Body of pancreas (tissue), 4 donors: ENCODE measurements around the gene PICK1. TPM values are rescaled to one million over a fixed set of nuclear protein-coding genes. Genes with fewer than 3 reads are reported as not detected.

Experiments used
- ATAC-seq: fragments of 150-250 bp; one replicate; pipeline ENCODE4 v1.9.1; 2016
- DNase-seq, 4 donors: peaks; one replicate each; pipeline ENCODE4 v3.0.0-alpha.2; 2019
- H3K27ac ChIP-seq, 4 donors: fragments of 200-600 bp; sonication (generic); 1 replicate in 3 of 4; 2 replicates in 1 of 4; pipeline versions ENCODE4 v1.5.1 to v1.6.1; 2016 to 2019; ENCODE audit warnings: mild to moderate bottlenecking in 1 of 4, mixed read lengths in 1 of 4, moderate library complexity in 1 of 4
- H3K27me3 ChIP-seq, 2 donors: fragments of 200-600 bp; sonication (generic); one replicate each; pipeline ENCODE4 v1.6.0; 2016; ENCODE audit warnings: mild to moderate bottlenecking in 1 of 2
- H3K36me3 ChIP-seq, 2 donors: fragments of 200-600 bp; sonication (generic); replicated peaks in 1 of 2; 2 replicates each; pipeline ENCODE4 v1.5.1; 2016; ENCODE audit warnings: low read depth in 2 of 2; ENCODE audit not compliant: insufficient read depth in 1 of 2
- H3K4me1 ChIP-seq: fragments of 200-600 bp; sonication (generic); one replicate; pipeline ENCODE4 v1.6.0; 2016
- H3K4me3 ChIP-seq, 2 donors: fragments of 200-600 bp; sonication (generic); 1 replicate in 1 of 2; 2 replicates in 1 of 2; pipeline ENCODE4 v1.5.1; 2016 to 2019
- H3K9me3 ChIP-seq, 3 donors: fragments of 200-600 bp; sonication (generic); 1 replicate in 2 of 3; 2 replicates in 1 of 3; pipeline ENCODE4 v1.5.1; 2016
- CTCF ChIP-seq, 7 experiments: fragments of 450-650 bp in 4 of 7; fragments of 200-600 bp in 3 of 7; sonication (generic) in 3 of 7; IDR thresholded peaks; one replicate each; pipeline ENCODE4 v1.5.1; 2016 to 2019; ENCODE audit warnings: antibody characterized with exemption in 7 of 7
- POLR2A ChIP-seq, 3 donors: fragments of 450-650 bp; IDR thresholded peaks; one replicate each; pipeline ENCODE4 v1.6.1; 2016; ENCODE audit warnings: antibody characterized with exemption in 3 of 3, mild to moderate bottlenecking in 2 of 3
- WGBS, 2 donors: methylation state at CpG; one replicate each; pipeline ENCODE4 v1.1.5; 2017; 5-methylcytosine and 5-hydroxymethylcytosine counted together
- intact Hi-C: fragments of 100-400 bp; cut with DNase I; formaldehyde crosslinking; loops from one replicate; pipeline ENCODE4 v1.15.1; 2023
- total RNA-seq, 2 donors: library from RNA; depleted of rRNA; stranded (reverse); fragments of >200 nt; gene quantifications; one replicate each; pipeline ENCODE4 v1.1.0, GENCODE V29; 2016

PICK1 gene
- total RNA-seq, 2 donors from 2014 or later = 39.7 to 52.4 TPM

GRCh38 chr22:38120359-38121110, 63.3 kb downstream of the PICK1 start:
- Histone ChIP-seq H3K4me3 (no peak overlapping the region), H3K9me3 (no peaks in the 10 kb centered on the region), H3K36me3 (no peaks in the 10 kb centered on the region), H3K4me1 (no peaks in the 10 kb centered on the region), H3K27me3 (no peaks in the 10 kb centered on the region), H3K27ac (no peak overlapping the region)
- WGBS, 2 donors = 88 to 91% methylated on average over 13 to 28 of the region's 28 CpGs
- intact Hi-C loops = no loop called here
- DNase-seq (no peak), ATAC-seq (no peak)
- no peak for TF ChIP-seq POLR2A (IDR thresholded peaks at IDR 0.05)
- no peak for TF ChIP-seq CTCF (IDR thresholded peaks at IDR 0.05)

- H3K4me3 ChIP-seq = no peak overlapping the region
- intact Hi-C loops = no loop called here
- no peaks in the 10 kb centered on the region for H3K36me3 ChIP-seq
- no peak for TF ChIP-seq CTCF (IDR thresholded peaks at IDR 0.05)
- no peak for TF ChIP-seq POLR2A (IDR thresholded peaks at IDR 0.05)
- no peaks in the 10 kb centered on the region for H3K27me3 ChIP-seq
- 64 to 93% methylated on average over 2 to 6 of the region's 6 CpGs for WGBS, 2 donors
- no peaks in the 10 kb centered on the region for H3K9me3 ChIP-seq
- ATAC-seq = no peak
- H3K4me1 ChIP-seq = no peaks in the 10 kb centered on the region
- H3K27ac ChIP-seq = no peak overlapping the region
- no peak for DNase-seq
Measured at GRCh38 chr22:38122616-38123015, 65.4 kb downstream of the PICK1 start.

GRCh38 chr22:38124236-38124974, 67.2 kb downstream of the PICK1 start:
- DNase-seq (no peak), ATAC-seq (no peak)
- WGBS, 2 donors = 91 to 97% methylated on average over 18 to 21 of the region's 21 CpGs
- no peak overlapping the region for H3K4me3 ChIP-seq
- H3K27me3 ChIP-seq = no peaks in the 10 kb centered on the region
- no peaks in the 10 kb centered on the region for H3K36me3 ChIP-seq
- no peaks in the 10 kb centered on the region for H3K9me3 ChIP-seq
- H3K27ac ChIP-seq = no peak overlapping the region
- H3K4me1 ChIP-seq = no peaks in the 10 kb centered on the region
- intact Hi-C loops = no loop called here
- TF ChIP-seq CTCF (IDR thresholded peaks at IDR 0.05) = no peak
- no peak for TF ChIP-seq POLR2A (IDR thresholded peaks at IDR 0.05)

GRCh38 chr22:38125038-38125610, 67.9 kb downstream of the PICK1 start:
- H3K9me3 ChIP-seq = no peaks in the 10 kb centered on the region
- ATAC-seq = no peak
- no peaks in the 10 kb centered on the region for H3K4me1 ChIP-seq
- H3K27ac ChIP-seq = no peak overlapping the region
- H3K4me3 ChIP-seq = no peak overlapping the region
- DNase-seq = no peak
- no peaks in the 10 kb centered on the region for H3K27me3 ChIP-seq
- intact Hi-C loops = no loop called here
- no peak for TF ChIP-seq POLR2A (IDR thresholded peaks at IDR 0.05)
- no peak for TF ChIP-seq CTCF (IDR thresholded peaks at IDR 0.05)
- WGBS, 2 donors = 93 to 95% methylated on average over 10 to 13 of the region's 14 CpGs
- no peaks in the 10 kb centered on the region for H3K36me3 ChIP-seq

Other genes with a start within 250 kb of the PICK1 start
- 10 to 100 TPM; 31.6 to 42.5 TPM for gene GCAT, start 249.5 kb upstream of the PICK1 start, total RNA-seq
- gene GALR3, start 234.0 kb upstream of the PICK1 start, total RNA-seq = not detected
- 10 to 100 TPM; 38.1 to 88.0 TPM for gene ANKRD54, start 213.1 kb upstream of the PICK1 start, total RNA-seq
- gene EIF3L, start 208.0 kb upstream of the PICK1 start, total RNA-seq = 100 to 1,000 TPM; 139 to 230 TPM
- 10 to 100 TPM; 19.2 to 34.9 TPM for gene MICALL1, start 151.1 kb upstream of the PICK1 start, total RNA-seq
- gene C22orf23, start 103.8 kb upstream of the PICK1 start, total RNA-seq = not detected
- gene POLR2F, start 103.7 kb upstream of the PICK1 start, total RNA-seq = 100 to 1,000 TPM in 1 of 2 donors, 10 to 100 TPM in 1; 43.8 to 119 TPM
- under 1 TPM in 1 of 2 donors, not detected in 1; 0.66 TPM for gene SOX10, start 72.8 kb upstream of the PICK1 start, total RNA-seq
- not detected for gene SLC16A8, start 26.8 kb downstream of the PICK1 start, total RNA-seq
- gene BAIAP2L2, start 53.3 kb downstream of the PICK1 start, total RNA-seq = 1 to 10 TPM in 1 of 2 donors, under 1 TPM in 1; 0.66 to 4.4 TPM
- gene PLA2G6, start 124.4 kb downstream of the PICK1 start, total RNA-seq = 10 to 100 TPM; 41.5 to 68.0 TPM
- gene MAFF, start 144.6 kb downstream of the PICK1 start, total RNA-seq = 10 to 100 TPM; 16.9 to 35.6 TPM
- 10 to 100 TPM; 28.7 to 31.4 TPM for gene TMEM184B, start 215.6 kb downstream of the PICK1 start, total RNA-seq